ENCODE results near the gene EPS15.

Gene EPS15

DNA sequence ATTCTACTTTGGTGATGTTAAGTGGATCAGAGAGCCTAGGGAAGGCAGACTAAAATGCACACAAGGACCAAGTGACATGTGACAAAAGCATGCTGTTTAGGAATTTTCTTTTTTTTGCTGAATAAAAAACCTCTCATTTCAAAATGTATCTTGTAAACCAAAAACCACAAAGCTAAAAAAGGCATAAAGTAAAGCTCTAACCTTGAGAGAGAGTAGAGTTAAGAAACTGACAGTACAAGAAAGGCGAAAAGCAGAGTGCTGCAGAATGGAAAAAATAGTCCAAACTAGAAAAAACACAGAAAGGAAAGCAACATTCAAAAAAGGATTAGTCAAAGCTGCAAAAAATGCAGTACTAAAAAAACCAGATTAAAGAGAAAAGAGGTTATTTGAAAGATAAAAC lies 76.5 kb downstream of the EPS15 start:
- peak; percentile 36 for DNase-seq
- no peaks in the 10 kb centered on the region for H3K79me2 ChIP-seq (ENCODE audit: low read length)
- H3K4me1 ChIP-seq (ENCODE audit: low read length): peaks cover 24% of the 10 kb centered on the region
- H3K4me3 ChIP-seq (ENCODE audit: low read length): no peak overlapping the region
- H3K27me3 ChIP-seq (replicated peaks; ENCODE audit: insufficient read depth, low read length): no peaks in the 10 kb centered on the region
- no peak overlapping the region for H3K27ac ChIP-seq (ENCODE audit: low read length)
- peaks cover 6% of the 10 kb centered on the region; the same call in 1 of the 2 replicates for H3F3A ChIP-seq (ENCODE audit: insufficient read depth, low read length)
- H3K9me3 ChIP-seq (replicated peaks; ENCODE audit: insufficient read depth, low read length): no peaks in the 10 kb centered on the region
- TF ChIP-seq EZH2 (optimal IDR thresholded peaks at IDR 0.05; ENCODE audit: low read depth, low read length) (no peak), EZH2phosphoT487 (IDR thresholded peaks at IDR 0.05; ENCODE audit: low read length) (no peak)
- TF ChIP-seq, protein P1, sequence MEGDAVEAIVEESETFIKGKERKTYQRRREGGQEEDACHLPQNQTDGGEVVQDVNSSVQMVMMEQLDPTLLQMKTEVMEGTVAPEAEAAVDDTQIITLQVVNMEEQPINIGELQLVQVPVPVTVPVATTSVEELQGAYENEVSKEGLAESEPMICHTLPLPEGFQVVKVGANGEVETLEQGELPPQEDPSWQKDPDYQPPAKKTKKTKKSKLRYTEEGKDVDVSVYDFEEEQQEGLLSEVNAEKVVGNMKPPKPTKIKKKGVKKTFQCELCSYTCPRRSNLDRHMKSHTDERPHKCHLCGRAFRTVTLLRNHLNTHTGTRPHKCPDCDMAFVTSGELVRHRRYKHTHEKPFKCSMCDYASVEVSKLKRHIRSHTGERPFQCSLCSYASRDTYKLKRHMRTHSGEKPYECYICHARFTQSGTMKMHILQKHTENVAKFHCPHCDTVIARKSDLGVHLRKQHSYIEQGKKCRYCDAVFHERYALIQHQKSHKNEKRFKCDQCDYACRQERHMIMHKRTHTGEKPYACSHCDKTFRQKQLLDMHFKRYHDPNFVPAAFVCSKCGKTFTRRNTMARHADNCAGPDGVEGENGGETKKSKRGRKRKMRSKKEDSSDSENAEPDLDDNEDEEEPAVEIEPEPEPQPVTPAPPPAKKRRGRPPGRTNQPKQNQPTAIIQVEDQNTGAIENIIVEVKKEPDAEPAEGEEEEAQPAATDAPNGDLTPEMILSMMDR (IDR thresholded peaks at IDR 0.05; ENCODE audit: low read length): no peak
- H3K36me3 ChIP-seq (replicated peaks; ENCODE audit: insufficient read depth, low read length): peaks cover 7% of the 10 kb centered on the region; the same call in 1 of the 2 replicates
- no peaks in the 10 kb centered on the region for H3K9me2 ChIP-seq (replicated peaks; ENCODE audit: insufficient read depth, low read length)
- H3K9ac ChIP-seq (ENCODE audit: low read length): no peak overlapping the region
- H2AFZ ChIP-seq (ENCODE audit: low read length): no peak overlapping the region
- no peaks in the 10 kb centered on the region for H4K20me1 ChIP-seq (ENCODE audit: insufficient read depth, low read length)
- H3K4me2 ChIP-seq (ENCODE audit: low read depth, low read length): peak overlapping the region; percentile 16; the same call in 1 of the 2 replicates

DNA sequence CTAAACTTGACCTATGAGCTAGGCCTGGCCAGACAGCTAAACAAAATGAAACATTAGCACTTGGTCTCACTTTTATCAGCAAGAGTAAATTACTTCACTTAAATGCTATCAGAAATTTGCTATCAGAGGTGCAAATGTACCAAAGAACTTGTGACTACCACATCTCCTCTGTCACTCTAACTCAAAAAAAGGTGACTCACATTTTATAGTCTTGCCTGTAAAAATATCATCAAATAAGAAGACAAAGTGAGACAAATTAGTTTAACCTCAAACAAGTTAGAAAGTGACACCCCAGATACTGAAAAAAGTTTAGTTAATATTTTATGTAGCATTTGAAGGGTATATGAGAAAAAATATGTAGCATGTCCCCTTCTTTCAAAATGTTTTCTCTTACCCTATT lies 76.9 kb downstream of the EPS15 start:
- no peaks in the 10 kb centered on the region for H3K27me3 ChIP-seq (replicated peaks; ENCODE audit: insufficient read depth, low read length)
- H4K20me1 ChIP-seq (ENCODE audit: insufficient read depth, low read length): no peaks in the 10 kb centered on the region
- DNase-seq: no peak
- peaks cover 6% of the 10 kb centered on the region; the same call in 1 of the 2 replicates for H3F3A ChIP-seq (ENCODE audit: insufficient read depth, low read length)
- no peaks in the 10 kb centered on the region for H3K79me2 ChIP-seq (ENCODE audit: low read length)
- no peak overlapping the region for H3K27ac ChIP-seq (ENCODE audit: low read length)
- TF ChIP-seq EZH2phosphoT487 (IDR thresholded peaks at IDR 0.05; ENCODE audit: low read length): no peak
- no peak for TF ChIP-seq EZH2 (optimal IDR thresholded peaks at IDR 0.05; ENCODE audit: low read depth, low read length)
- TF ChIP-seq, protein P1 (IDR thresholded peaks at IDR 0.05; ENCODE audit: low read length): no peak
- H3K4me1 ChIP-seq (ENCODE audit: low read length): peaks cover 24% of the 10 kb centered on the region
- peaks cover 7% of the 10 kb centered on the region; the same call in 1 of the 2 replicates for H3K36me3 ChIP-seq (replicated peaks; ENCODE audit: insufficient read depth, low read length)
- no peak overlapping the region for H3K9ac ChIP-seq (ENCODE audit: low read length)
- H2AFZ ChIP-seq (ENCODE audit: low read length): no peak overlapping the region
- peak overlapping the region; percentile 16; the same call in 1 of the 2 replicates for H3K4me2 ChIP-seq (ENCODE audit: low read depth, low read length)
- no peak overlapping the region for H3K4me3 ChIP-seq (ENCODE audit: low read length)
- H3K9me3 ChIP-seq (replicated peaks; ENCODE audit: insufficient read depth, low read length): no peaks in the 10 kb centered on the region
- no peaks in the 10 kb centered on the region for H3K9me2 ChIP-seq (replicated peaks; ENCODE audit: insufficient read depth, low read length)

DNA sequence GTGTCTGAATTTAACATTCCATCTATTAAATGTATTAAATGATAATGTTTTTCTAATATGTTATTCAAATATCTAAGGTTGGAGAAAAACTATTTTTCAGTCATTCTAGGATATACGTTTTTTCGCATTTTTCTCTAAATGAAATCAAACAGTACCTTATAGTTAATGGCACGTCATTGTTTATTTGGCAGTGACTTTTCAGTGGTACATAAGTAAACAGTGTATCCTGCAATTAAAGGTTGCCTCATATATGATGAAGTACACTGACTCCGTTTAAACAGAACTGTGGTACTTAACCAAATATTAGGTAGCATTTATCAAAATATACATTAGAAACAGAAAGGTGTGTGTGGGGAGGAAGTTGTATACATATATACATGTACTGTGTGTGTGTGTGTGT lies 79.2 kb downstream of the EPS15 start:
- peaks cover 24% of the 10 kb centered on the region for H3K4me1 ChIP-seq (ENCODE audit: low read length)
- no peak overlapping the region for H3K4me2 ChIP-seq (ENCODE audit: low read depth, low read length)
- no peak for DNase-seq
- H3K9ac ChIP-seq (ENCODE audit: low read length): no peak overlapping the region
- TF ChIP-seq, protein P1 (IDR thresholded peaks at IDR 0.05; ENCODE audit: low read length): no peak
- TF ChIP-seq EZH2 (optimal IDR thresholded peaks at IDR 0.05; ENCODE audit: low read depth, low read length) (no peak), EZH2phosphoT487 (IDR thresholded peaks at IDR 0.05; ENCODE audit: low read length) (no peak)
- no peaks in the 10 kb centered on the region for H4K20me1 ChIP-seq (ENCODE audit: insufficient read depth, low read length)
- H3K27ac ChIP-seq (ENCODE audit: low read length): no peak overlapping the region
- no peaks in the 10 kb centered on the region for H3K9me3 ChIP-seq (replicated peaks; ENCODE audit: insufficient read depth, low read length)
- H3F3A ChIP-seq (ENCODE audit: insufficient read depth, low read length): peaks cover 6% of the 10 kb centered on the region; the same call in 1 of the 2 replicates
- peaks cover 4% of the 10 kb centered on the region; the same call in 1 of the 2 replicates for H3K36me3 ChIP-seq (replicated peaks; ENCODE audit: insufficient read depth, low read length)
- H3K27me3 ChIP-seq (replicated peaks; ENCODE audit: insufficient read depth, low read length): no peaks in the 10 kb centered on the region
- no peaks in the 10 kb centered on the region for H3K9me2 ChIP-seq (replicated peaks; ENCODE audit: insufficient read depth, low read length)
- H2AFZ ChIP-seq (ENCODE audit: low read length): no peak overlapping the region
- H3K4me3 ChIP-seq (ENCODE audit: low read length): no peak overlapping the region
- H3K79me2 ChIP-seq (ENCODE audit: low read length): no peaks in the 10 kb centered on the region

Measured in MM.1S (cell line).